ENCODE data around the gene UBE2E3.

DNA sequence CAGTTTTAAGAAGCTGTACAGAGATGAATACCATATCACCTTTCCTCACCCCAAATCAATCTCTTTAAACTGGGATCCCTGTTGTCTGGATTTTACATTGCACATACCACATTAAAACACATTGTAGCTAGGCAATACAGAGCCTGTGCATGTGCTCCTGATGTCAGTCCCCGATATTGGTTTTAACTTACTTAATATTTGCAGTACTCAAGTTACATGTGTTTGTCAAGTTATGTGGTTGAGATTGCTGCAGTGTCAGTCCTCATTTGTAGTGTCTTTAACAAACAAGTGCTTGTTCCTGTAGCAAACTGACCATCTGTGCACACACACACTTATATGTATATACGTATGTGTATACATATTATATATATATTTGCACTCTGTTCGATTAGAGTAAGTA is 10.4 kb upstream of the UBE2E3 start:
- TF ChIP-seq, protein P1, sequence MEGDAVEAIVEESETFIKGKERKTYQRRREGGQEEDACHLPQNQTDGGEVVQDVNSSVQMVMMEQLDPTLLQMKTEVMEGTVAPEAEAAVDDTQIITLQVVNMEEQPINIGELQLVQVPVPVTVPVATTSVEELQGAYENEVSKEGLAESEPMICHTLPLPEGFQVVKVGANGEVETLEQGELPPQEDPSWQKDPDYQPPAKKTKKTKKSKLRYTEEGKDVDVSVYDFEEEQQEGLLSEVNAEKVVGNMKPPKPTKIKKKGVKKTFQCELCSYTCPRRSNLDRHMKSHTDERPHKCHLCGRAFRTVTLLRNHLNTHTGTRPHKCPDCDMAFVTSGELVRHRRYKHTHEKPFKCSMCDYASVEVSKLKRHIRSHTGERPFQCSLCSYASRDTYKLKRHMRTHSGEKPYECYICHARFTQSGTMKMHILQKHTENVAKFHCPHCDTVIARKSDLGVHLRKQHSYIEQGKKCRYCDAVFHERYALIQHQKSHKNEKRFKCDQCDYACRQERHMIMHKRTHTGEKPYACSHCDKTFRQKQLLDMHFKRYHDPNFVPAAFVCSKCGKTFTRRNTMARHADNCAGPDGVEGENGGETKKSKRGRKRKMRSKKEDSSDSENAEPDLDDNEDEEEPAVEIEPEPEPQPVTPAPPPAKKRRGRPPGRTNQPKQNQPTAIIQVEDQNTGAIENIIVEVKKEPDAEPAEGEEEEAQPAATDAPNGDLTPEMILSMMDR (IDR thresholded peaks at IDR 0.05), result no peak
- no peak for TF ChIP-seq POLR2AphosphoS5 (IDR thresholded peaks at IDR 0.05; ENCODE audit: low read depth, low read length)

Measured in Panc1 (cell line).